Smooth muscle cell (in vitro differentiated cells): ENCODE data around the gene MS4A10. TPM values are rescaled to one million over a fixed set of nuclear protein-coding genes. Genes with fewer than 3 reads are reported as not detected.

Experiments used
- DNase-seq: peaks from one replicate; lab custom pipeline; 2025; ENCODE audit not compliant: unreplicated experiment; lab: John Stamatoyannopoulos, UW
- H2AFZ ChIP-seq: fragments of 200-600 bp; sonication (generic); 2 replicates; pipeline ENCODE4 v1.6.0; 2016; ENCODE audit warnings: antibody characterized with exemption, low read depth, mild to moderate bottlenecking
- H3F3A ChIP-seq: fragments of 200-600 bp; sonication (generic); 2 replicates; pipeline ENCODE4 v1.6.0; 2017; ENCODE audit warnings: antibody characterized with exemption, low read depth
- H3K27ac ChIP-seq: fragments of 200-600 bp; sonication (generic); 2 replicates; pipeline ENCODE4 v1.5.1; 2016; ENCODE audit warnings: low read depth, mild to moderate bottlenecking
- H3K27me3 ChIP-seq: fragments of 200-600 bp; sonication (generic); 2 replicates; pipeline ENCODE4 v1.6.1; 2016; ENCODE audit warnings: low read depth, mild to moderate bottlenecking
- H3K36me3 ChIP-seq: fragments of 200-600 bp; sonication (generic); 2 replicates; pipeline ENCODE4 v1.5.1; 2016; ENCODE audit warnings: low read depth
- H3K4me1 ChIP-seq: fragments of 200-600 bp; sonication (generic); 2 replicates; pipeline ENCODE4 v1.5.1; 2016; ENCODE audit warnings: low read depth
- H3K4me2 ChIP-seq: fragments of 200-600 bp; sonication (generic); 2 replicates; pipeline ENCODE4 v1.6.0; 2016; ENCODE audit warnings: mild to moderate bottlenecking
- H3K4me3 ChIP-seq: fragments of 200-600 bp; sonication (generic); 2 replicates; pipeline ENCODE4 v1.5.1; 2016; ENCODE audit warnings: mild to moderate bottlenecking
- H3K79me2 ChIP-seq: fragments of 200-600 bp; sonication (generic); 2 replicates; pipeline ENCODE4 v1.6.0; 2016; ENCODE audit warnings: low read depth, mild to moderate bottlenecking
- H3K9ac ChIP-seq: fragments of 200-600 bp; sonication (generic); 2 replicates; pipeline ENCODE4 v1.6.0; 2016; ENCODE audit warnings: low read depth
- H3K9me3 ChIP-seq: fragments of 200-600 bp; sonication (generic); replicated peaks from 2 replicates; pipeline ENCODE4 v1.5.1; 2016; ENCODE audit warnings: low read depth
- H4K20me1 ChIP-seq: fragments of 200-600 bp; sonication (generic); 2 replicates; pipeline ENCODE4 v1.6.0; 2016; ENCODE audit warnings: low read depth
- WGBS: methylation state at CpG from one replicate; pipeline ENCODE4 v1.1.7; 2016; ENCODE audit warnings: low lambda C conversion rate; 5-methylcytosine and 5-hydroxymethylcytosine counted together
- polyA plus RNA-seq: library from polyadenylated mRNA; unstranded; fragments of >200 nt; fragmentation: Nextera tagmentation; extraction: Ambion mirVana; gene quantifications from 2 replicates; pipeline ENCODE4 v1.2.1, GENCODE V29; 2016
- total RNA-seq: library from RNA; depleted of rRNA; stranded (reverse); fragments of >200 nt; gene quantifications from 2 replicates; pipeline ENCODE4 v1.2.3, GENCODE V29; 2014
- TF ChIP-seq, protein P1 (sequence below): fragments of 200-600 bp; sonication (generic); IDR thresholded peaks from 2 replicates; pipeline ENCODE4 v1.5.1; 2017; ENCODE audit warnings: borderline replicate concordance, mild to moderate bottlenecking, antibody characterized with exemption; ENCODE audit not compliant: insufficient read depth, poor library complexity, severe bottlenecking

The MS4A10 gene
- total and polyA plus RNA-seq, 2 experiments from 2014 or later, result not detected

DNA sequence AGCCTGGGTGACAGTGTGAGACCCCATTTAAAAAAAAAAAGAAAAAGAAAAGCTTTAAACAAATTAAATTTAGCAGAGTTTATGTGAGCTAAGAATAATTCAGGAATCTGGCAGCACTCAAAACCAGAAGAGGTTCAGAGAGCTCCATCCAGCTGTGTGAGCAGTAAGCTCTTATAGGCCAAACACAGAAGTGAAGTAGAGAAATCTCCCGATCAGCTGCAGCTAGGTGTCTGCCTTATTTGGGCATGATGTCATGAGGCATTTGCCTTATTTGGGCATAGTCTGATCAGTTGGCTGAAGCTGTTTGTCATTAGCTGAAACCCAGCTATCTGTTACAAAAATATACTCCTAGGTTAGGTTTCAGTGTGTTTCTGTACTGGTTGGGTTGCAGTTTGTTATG lies 20.3 kb upstream of the MS4A10 start:
- WGBS, result 70% methylated on average over 1 of the region's 1 CpG
- Histone ChIP-seq H3K4me3 (no peak overlapping the region), H3K79me2 (no peaks in the 10 kb centered on the region), H3K36me3 (no peaks in the 10 kb centered on the region), H3K27ac (no peak overlapping the region), H3K9ac (no peak overlapping the region), H3F3A (no peaks in the 10 kb centered on the region), H2AFZ (no peak overlapping the region), H3K9me3 (no peaks in the 10 kb centered on the region), H3K27me3 (no peaks in the 10 kb centered on the region), H3K4me1 (no peaks in the 10 kb centered on the region), H3K4me2 (no peak overlapping the region), H4K20me1 (no peaks in the 10 kb centered on the region)
- TF ChIP-seq, protein P1, sequence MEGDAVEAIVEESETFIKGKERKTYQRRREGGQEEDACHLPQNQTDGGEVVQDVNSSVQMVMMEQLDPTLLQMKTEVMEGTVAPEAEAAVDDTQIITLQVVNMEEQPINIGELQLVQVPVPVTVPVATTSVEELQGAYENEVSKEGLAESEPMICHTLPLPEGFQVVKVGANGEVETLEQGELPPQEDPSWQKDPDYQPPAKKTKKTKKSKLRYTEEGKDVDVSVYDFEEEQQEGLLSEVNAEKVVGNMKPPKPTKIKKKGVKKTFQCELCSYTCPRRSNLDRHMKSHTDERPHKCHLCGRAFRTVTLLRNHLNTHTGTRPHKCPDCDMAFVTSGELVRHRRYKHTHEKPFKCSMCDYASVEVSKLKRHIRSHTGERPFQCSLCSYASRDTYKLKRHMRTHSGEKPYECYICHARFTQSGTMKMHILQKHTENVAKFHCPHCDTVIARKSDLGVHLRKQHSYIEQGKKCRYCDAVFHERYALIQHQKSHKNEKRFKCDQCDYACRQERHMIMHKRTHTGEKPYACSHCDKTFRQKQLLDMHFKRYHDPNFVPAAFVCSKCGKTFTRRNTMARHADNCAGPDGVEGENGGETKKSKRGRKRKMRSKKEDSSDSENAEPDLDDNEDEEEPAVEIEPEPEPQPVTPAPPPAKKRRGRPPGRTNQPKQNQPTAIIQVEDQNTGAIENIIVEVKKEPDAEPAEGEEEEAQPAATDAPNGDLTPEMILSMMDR, result no peak
- no peak for DNase-seq

DNA sequence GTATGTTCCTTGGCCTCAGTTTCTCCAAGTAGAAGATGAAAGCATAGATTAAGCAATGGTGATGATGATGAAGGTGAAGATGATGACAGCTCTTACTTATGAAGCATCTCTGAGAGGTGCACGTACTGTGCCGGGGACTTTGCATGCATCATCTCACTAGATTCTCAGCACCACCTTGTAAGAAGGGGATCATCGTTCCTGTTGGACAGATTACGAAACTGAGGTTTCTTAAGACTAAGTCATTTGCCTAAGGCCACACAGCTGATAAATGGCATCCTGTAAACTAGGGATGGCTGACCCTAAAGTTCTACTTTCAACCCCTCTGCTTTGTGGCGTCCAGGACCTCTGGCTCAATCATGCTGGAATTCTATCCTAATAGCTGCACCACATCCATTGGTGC lies 19.8 kb upstream of the MS4A10 start:
- H2AFZ ChIP-seq, result no peak overlapping the region
- no peak overlapping the region for H3K4me3 ChIP-seq
- no peaks in the 10 kb centered on the region for H3K9me3 ChIP-seq
- H3K36me3 ChIP-seq, result no peaks in the 10 kb centered on the region
- no peaks in the 10 kb centered on the region for H4K20me1 ChIP-seq
- H3K27ac ChIP-seq, result no peak overlapping the region
- H3K9ac ChIP-seq, result no peak overlapping the region
- TF ChIP-seq, protein P1, result no peak
- no peaks in the 10 kb centered on the region for H3K27me3 ChIP-seq
- no peaks in the 10 kb centered on the region for H3F3A ChIP-seq
- no peaks in the 10 kb centered on the region for H3K79me2 ChIP-seq
- no peak for DNase-seq
- H3K4me1 ChIP-seq, result no peaks in the 10 kb centered on the region
- 86% methylated on average over 5 of the region's 5 CpGs for WGBS
- no peak overlapping the region for H3K4me2 ChIP-seq

DNA sequence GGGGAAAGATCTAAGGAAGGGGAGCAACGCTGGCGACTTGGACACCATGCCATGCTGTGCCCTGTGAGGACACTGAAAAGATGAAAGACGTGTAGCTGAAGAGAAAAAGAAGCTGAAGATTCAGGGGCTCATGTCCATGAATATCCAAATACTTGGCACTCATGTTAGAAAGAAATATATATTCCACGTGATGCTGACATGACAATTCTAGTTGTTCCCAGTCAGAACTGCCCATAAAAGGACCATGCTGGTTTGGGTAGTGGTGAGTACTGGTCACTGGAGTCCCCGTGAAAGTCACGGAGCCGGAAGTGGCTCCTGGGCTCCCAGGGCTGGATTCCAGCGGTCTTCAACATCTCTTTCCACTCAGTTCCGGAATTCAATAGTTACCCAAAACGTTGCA lies 18.6 kb upstream of the MS4A10 start:
- Histone ChIP-seq H3F3A (no peaks in the 10 kb centered on the region), H3K36me3 (no peaks in the 10 kb centered on the region), H3K9me3 (no peaks in the 10 kb centered on the region), H4K20me1 (no peaks in the 10 kb centered on the region), H2AFZ (no peak overlapping the region), H3K27me3 (no peaks in the 10 kb centered on the region), H3K9ac (no peak overlapping the region), H3K79me2 (no peaks in the 10 kb centered on the region), H3K4me3 (no peak overlapping the region), H3K4me2 (no peak overlapping the region), H3K27ac (no peak overlapping the region), H3K4me1 (no peaks in the 10 kb centered on the region)
- no peak for DNase-seq
- WGBS, result 79% methylated on average over 10 of the region's 10 CpGs
- TF ChIP-seq, protein P1, result no peak

DNA sequence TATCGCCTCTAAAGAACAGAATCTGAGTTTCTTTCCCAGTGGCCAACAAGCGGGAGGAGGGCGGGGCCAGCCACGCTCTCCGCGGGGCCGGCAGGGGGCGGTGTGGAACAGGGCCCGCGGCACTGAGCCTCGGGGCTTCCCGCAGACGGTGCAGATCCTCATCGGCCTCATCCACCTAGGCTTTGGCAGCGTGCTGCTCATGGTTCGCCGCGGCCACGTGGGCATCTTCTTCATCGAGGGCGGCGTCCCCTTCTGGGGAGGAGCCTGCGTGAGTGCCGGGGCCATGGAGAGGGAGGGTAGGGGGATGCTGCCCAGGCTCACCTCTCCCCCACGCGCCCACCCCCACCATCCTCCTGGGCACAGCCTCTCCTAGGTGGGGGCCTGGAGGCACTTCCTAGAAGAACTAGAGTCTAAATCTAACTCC lies 17.7 kb upstream of the MS4A10 start:
- no peak for DNase-seq
- Histone ChIP-seq H3K79me2 (no peaks in the 10 kb centered on the region), H2AFZ (no peak overlapping the region)

More for the DNA sequence above, 17.7 kb upstream of the MS4A10 start:
- H3K36me3 ChIP-seq, result no peaks in the 10 kb centered on the region
- no peak overlapping the region for H3K4me3 ChIP-seq
- H3K9ac ChIP-seq, result no peak overlapping the region
- H3K27ac ChIP-seq, result no peak overlapping the region
- no peaks in the 10 kb centered on the region for H3K27me3 ChIP-seq
- no peaks in the 10 kb centered on the region for H4K20me1 ChIP-seq
- no peak overlapping the region for H3K4me2 ChIP-seq
- H3K9me3 ChIP-seq, result no peaks in the 10 kb centered on the region
- WGBS, result 46% methylated on average over 23 of the region's 26 CpGs
- H3F3A ChIP-seq, result no peaks in the 10 kb centered on the region
- TF ChIP-seq, protein P1, result peak; percentile 40
- H3K4me1 ChIP-seq, result no peaks in the 10 kb centered on the region
